A549 (cell line): Measurements from ENCODE around the gene USP44.

ENCODE experiments used
- CBX2 ChIP-seq: fragments of 200-600 bp; sonication (generic); IDR thresholded peaks from 2 replicates; pipeline ENCODE4 v1.6.1; 2016; ENCODE audit warnings: low read depth, mild to moderate bottlenecking, borderline replicate concordance
- HMGXB4 ChIP-seq: fragments of 250-450 bp; sonication (Bioruptor Pico); IDR thresholded peaks from 2 replicates; pipeline ENCODE4 v1.5.0; 2021; ENCODE audit warnings: mild to moderate bottlenecking, moderate library complexity, borderline replicate concordance
- MYC ChIP-seq: IDR thresholded peaks from 2 replicates; pipeline ENCODE4 v1.6.1; 2012; ENCODE audit warnings: mild to moderate bottlenecking, inconsistent platforms, low read length, improper control_type of control experiment, borderline replicate concordance
- TF ChIP-seq, protein P1 (sequence below): IDR thresholded peaks from 2 replicates; pipeline ENCODE4 v1.6.1; 2012; ENCODE audit warnings: low read depth, borderline replicate concordance
- TF ChIP-seq, protein P2 (sequence below): fragments of >200 bp; sonication (Bioruptor Twin); formaldehyde crosslinking; IDR thresholded peaks from 3 replicates; pipeline ENCODE4 v1.5.1; 2016

DNA sequence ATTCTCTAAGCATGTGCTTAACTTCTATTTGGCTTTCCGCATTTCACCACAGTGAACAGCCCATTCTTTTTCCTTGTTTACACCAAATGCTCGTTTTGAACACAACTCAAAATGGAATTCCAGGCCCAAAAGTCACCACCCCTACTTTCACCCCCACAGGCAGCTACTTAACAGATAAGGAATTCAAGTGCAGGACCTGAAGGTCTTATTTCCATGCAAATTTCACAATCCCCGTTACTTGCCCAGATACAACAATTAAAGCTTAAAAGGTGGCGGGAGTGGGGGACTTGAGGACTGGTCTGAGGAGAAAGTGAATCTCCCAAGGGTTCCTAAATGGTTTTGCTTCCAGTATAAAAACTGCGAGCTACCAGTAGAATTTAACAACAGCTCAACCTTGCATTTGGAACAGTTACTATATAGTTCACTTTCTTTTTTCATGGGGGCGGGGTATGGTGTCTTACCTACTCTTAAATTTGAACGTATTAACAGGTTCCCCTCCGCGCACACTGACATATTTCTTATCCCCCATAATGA lies 3.7 kb downstream of the USP44 start:
- TF ChIP-seq, protein P1, sequence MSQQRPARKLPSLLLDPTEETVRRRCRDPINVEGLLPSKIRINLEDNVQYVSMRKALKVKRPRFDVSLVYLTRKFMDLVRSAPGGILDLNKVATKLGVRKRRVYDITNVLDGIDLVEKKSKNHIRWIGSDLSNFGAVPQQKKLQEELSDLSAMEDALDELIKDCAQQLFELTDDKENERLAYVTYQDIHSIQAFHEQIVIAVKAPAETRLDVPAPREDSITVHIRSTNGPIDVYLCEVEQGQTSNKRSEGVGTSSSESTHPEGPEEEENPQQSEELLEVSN = no peak
- TF ChIP-seq HMGXB4 (CRISPR knock-in tag) (no peak), CBX2 (no peak), MYC (no peak)
- TF ChIP-seq, protein P2, sequence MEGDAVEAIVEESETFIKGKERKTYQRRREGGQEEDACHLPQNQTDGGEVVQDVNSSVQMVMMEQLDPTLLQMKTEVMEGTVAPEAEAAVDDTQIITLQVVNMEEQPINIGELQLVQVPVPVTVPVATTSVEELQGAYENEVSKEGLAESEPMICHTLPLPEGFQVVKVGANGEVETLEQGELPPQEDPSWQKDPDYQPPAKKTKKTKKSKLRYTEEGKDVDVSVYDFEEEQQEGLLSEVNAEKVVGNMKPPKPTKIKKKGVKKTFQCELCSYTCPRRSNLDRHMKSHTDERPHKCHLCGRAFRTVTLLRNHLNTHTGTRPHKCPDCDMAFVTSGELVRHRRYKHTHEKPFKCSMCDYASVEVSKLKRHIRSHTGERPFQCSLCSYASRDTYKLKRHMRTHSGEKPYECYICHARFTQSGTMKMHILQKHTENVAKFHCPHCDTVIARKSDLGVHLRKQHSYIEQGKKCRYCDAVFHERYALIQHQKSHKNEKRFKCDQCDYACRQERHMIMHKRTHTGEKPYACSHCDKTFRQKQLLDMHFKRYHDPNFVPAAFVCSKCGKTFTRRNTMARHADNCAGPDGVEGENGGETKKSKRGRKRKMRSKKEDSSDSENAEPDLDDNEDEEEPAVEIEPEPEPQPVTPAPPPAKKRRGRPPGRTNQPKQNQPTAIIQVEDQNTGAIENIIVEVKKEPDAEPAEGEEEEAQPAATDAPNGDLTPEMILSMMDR = no peak
